DOHH2 (cell line): ENCODE data around the gene C2CD5.
"Not testable (repeated sequence)": the region's sequence is repeated elsewhere in the genome, so short reads cannot be mapped to it uniquely, and the experiment has no call there.

Experiments used
- H3F3A ChIP-seq: fragments of 200-600 bp; sonication (generic), shearing (Covaris generic); 2 replicates; pipeline ENCODE4 v1.6.0; 2016; ENCODE audit warnings: antibody characterized with exemption, mild to moderate bottlenecking; ENCODE audit not compliant: control insufficient read depth, insufficient read depth
- H3K27ac ChIP-seq: fragments of 200-600 bp; sonication (generic); 2 replicates; pipeline ENCODE4 v1.5.1; 2014; ENCODE audit warnings: low read depth, mild to moderate bottlenecking, low read length, moderate library complexity
- H3K27me3 ChIP-seq: fragments of 200-600 bp; sonication (generic); 2 replicates; pipeline ENCODE4 v1.6.1; 2014; ENCODE audit warnings: mild to moderate bottlenecking, low read length, mixed read lengths; ENCODE audit not compliant: control insufficient read depth
- H3K36me3 ChIP-seq: fragments of 200-600 bp; sonication (generic); 2 replicates; pipeline ENCODE4 v1.6.1; 2014; ENCODE audit warnings: mild to moderate bottlenecking, low read length, moderate library complexity, mixed read lengths; ENCODE audit not compliant: control insufficient read depth
- H3K4me1 ChIP-seq: fragments of 200-600 bp; sonication (generic); 2 replicates; pipeline ENCODE4 v1.6.1; 2014; ENCODE audit warnings: mild to moderate bottlenecking, low read length, mixed read lengths; ENCODE audit not compliant: control insufficient read depth
- H3K4me2 ChIP-seq: fragments of 200-600 bp; sonication (generic); 2 replicates; pipeline ENCODE4 v1.6.0; 2014; ENCODE audit warnings: mild to moderate bottlenecking, low read length, moderate library complexity
- H3K4me3 ChIP-seq: fragments of 200-600 bp; sonication (generic); 2 replicates; pipeline ENCODE4 v1.5.1; 2014; ENCODE audit warnings: mild to moderate bottlenecking, low read length, mixed read lengths
- H3K79me2 ChIP-seq: fragments of 200-600 bp; sonication (generic); 2 replicates; pipeline ENCODE4 v1.6.1; 2014; ENCODE audit warnings: mild to moderate bottlenecking, low read length, mixed read lengths; ENCODE audit not compliant: control insufficient read depth
- H3K9me2 ChIP-seq: fragments of 200-600 bp; sonication (generic); replicated peaks from 2 replicates; pipeline ENCODE4 v1.6.1; 2014; ENCODE audit warnings: mild to moderate bottlenecking, low read length, mixed read lengths; ENCODE audit not compliant: control insufficient read depth
- H3K9me3 ChIP-seq: fragments of 200-600 bp; sonication (generic); 2 replicates; pipeline ENCODE4 v1.6.1; 2014; ENCODE audit warnings: antibody characterized with exemption, low read length, mixed read lengths; ENCODE audit not compliant: control insufficient read depth, insufficient read depth
- H4K20me1 ChIP-seq: fragments of 200-600 bp; sonication (generic); 2 replicates; pipeline ENCODE4 v1.6.0; 2014; ENCODE audit warnings: low read depth, mild to moderate bottlenecking, antibody characterized with exemption, low read length, moderate library complexity; ENCODE audit not compliant: control insufficient read depth, insufficient read depth
- EZH2phosphoT487 ChIP-seq: fragments of 200-600 bp; sonication (generic); IDR thresholded peaks from 2 replicates; pipeline ENCODE4 v1.6.1; 2017; ENCODE audit warnings: borderline replicate concordance, mild to moderate bottlenecking, antibody characterized with exemption, low read length, moderate library complexity, mixed read lengths
- TF ChIP-seq, protein P1 (sequence below): fragments of 200-600 bp; sonication (generic); IDR thresholded peaks from one replicate; pipeline ENCODE4 v1.5.1; 2014; ENCODE audit warnings: antibody characterized with exemption, mild to moderate bottlenecking, low read depth, low read length; ENCODE audit not compliant: poor library complexity, severe bottlenecking

The C2CD5 gene

DNA sequence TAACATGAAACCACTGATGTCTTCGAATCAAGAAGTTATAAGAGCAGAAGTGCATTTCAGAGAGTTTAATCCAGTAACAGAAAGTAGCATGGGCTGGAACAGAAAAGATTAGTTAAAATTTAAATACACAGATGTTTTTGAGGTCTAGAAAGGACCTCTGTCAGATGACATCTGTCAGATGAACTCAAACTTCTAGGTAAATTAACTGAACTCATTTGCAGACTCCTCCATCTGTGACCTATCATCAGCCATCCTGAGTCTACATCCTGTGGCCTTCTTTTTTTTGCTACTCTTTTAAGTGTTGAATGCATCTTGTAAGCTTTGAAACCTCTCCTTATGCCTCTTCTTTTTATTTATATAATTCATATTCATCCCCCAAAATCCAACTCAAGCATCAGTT, 53.3 kb downstream of the C2CD5 start:
- H3K4me3 ChIP-seq: no peak overlapping the region
- H3F3A ChIP-seq: peaks cover 3% of the 10 kb centered on the region; the same call in 1 of the 2 replicates
- peaks cover 32% of the 10 kb centered on the region for H3K36me3 ChIP-seq
- TF ChIP-seq, protein P1, sequence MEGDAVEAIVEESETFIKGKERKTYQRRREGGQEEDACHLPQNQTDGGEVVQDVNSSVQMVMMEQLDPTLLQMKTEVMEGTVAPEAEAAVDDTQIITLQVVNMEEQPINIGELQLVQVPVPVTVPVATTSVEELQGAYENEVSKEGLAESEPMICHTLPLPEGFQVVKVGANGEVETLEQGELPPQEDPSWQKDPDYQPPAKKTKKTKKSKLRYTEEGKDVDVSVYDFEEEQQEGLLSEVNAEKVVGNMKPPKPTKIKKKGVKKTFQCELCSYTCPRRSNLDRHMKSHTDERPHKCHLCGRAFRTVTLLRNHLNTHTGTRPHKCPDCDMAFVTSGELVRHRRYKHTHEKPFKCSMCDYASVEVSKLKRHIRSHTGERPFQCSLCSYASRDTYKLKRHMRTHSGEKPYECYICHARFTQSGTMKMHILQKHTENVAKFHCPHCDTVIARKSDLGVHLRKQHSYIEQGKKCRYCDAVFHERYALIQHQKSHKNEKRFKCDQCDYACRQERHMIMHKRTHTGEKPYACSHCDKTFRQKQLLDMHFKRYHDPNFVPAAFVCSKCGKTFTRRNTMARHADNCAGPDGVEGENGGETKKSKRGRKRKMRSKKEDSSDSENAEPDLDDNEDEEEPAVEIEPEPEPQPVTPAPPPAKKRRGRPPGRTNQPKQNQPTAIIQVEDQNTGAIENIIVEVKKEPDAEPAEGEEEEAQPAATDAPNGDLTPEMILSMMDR: no peak
- no peak for TF ChIP-seq EZH2phosphoT487
- no peaks in the 10 kb centered on the region for H3K27me3 ChIP-seq
- no peaks in the 10 kb centered on the region for H3K79me2 ChIP-seq
- no peaks in the 10 kb centered on the region for H3K9me2 ChIP-seq
- H3K9me3 ChIP-seq: no peaks in the 10 kb centered on the region
- no peaks in the 10 kb centered on the region for H4K20me1 ChIP-seq
- H3K4me1 ChIP-seq: peaks cover 9% of the 10 kb centered on the region
- H3K4me2 ChIP-seq: no peak overlapping the region
- no peak overlapping the region for H3K27ac ChIP-seq

DNA sequence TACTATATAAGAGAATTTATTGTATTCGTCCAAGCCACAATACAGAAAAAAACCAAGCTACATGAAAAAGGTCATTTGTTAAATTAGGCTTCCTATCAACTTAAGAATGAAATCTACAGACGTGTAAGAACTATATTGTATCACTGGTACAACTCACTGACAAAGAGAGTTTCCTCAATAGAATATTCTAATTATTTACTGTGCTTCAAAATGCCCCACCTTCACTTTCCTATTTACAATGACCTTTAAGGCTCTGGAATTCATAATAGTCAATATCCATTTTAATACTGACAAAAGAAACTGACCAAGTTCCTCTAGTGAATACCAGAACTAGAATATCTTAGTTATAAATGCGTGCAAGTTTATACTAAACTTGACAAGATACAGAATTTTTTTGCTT, 55.9 kb downstream of the C2CD5 start:
- Histone ChIP-seq H3K9me2 (no peaks in the 10 kb centered on the region), H3K9me3 (no peaks in the 10 kb centered on the region), H3K4me2 (no peak overlapping the region), H3K4me1 (peaks cover 9% of the 10 kb centered on the region), H3K36me3 (peaks cover 40% of the 10 kb centered on the region), H3K27me3 (no peaks in the 10 kb centered on the region), H3K79me2 (no peaks in the 10 kb centered on the region), H3K27ac (no peak overlapping the region), H3F3A (peaks cover 3% of the 10 kb centered on the region; the same call in 1 of the 2 replicates), H3K4me3 (no peak overlapping the region), H4K20me1 (no peaks in the 10 kb centered on the region)
- no peak for TF ChIP-seq EZH2phosphoT487
- TF ChIP-seq, protein P1: no peak

DNA sequence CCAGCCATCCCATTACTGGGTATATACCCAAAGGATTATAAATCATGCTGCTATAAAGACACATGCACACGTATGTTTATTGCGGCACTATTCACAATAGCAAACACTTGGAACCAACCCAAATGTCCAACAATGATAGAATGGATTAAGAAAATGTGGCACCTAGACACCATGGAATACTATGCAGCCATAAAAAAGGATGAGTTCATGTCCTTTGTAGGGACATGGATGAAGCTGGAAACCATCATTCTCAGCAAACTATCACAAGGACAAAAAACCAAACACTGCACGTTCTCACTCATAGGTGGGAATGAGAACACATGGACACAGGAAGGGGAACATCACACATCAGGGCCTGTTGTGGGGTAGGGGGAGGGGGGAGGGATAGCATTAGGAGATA, 56.7 kb downstream of the C2CD5 start:
- H3K4me3 ChIP-seq, H3K9me2 ChIP-seq, H3K4me1 ChIP-seq, H3F3A ChIP-seq, H3K4me2 ChIP-seq, H3K79me2 ChIP-seq, H3K9me3 ChIP-seq, H4K20me1 ChIP-seq, H3K27me3 ChIP-seq, H3K27ac ChIP-seq: not testable (repeated sequence)
- peaks cover 38% of the 10 kb centered on the region for H3K36me3 ChIP-seq

DNA sequence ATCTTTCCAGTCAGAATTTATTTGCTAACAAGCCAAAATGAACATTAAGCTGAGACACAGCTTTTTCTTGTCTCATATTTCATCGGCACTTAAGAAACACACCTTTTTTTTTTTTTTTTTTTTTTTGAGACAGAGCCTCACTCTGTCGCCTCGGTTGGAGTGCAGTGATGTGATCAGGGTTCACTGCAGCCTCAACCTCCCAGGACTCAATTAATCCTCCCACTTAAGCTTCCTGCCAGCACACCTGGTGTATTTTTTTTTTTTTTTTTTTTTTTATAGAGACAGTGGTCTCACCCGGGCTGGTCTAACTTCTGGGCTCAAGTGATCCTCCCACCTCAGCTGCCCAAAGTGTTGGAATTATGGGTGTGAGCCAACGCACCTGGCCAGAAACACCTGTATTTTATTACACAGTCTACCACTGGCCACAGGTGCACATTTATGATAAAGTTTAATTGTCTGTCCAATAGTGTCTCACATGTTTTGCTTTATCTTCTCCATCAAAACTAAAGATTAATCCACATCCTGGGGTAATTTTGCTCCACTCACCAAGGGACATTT, 62.7 kb downstream of the C2CD5 start:
- Histone ChIP-seq H3K4me3 (no peak overlapping the region), H4K20me1 (0 out of 2 replicates have a peak, but pooled peaks cover 3% of the 10 kb centered on the region), H3K4me2 (no peak overlapping the region), H3K79me2 (no peaks in the 10 kb centered on the region), H3K9me3 (no peaks in the 10 kb centered on the region), H3K36me3 (peaks cover 28% of the 10 kb centered on the region), H3K27me3 (no peaks in the 10 kb centered on the region), H3K27ac (no peak overlapping the region), H3K4me1 (no peaks in the 10 kb centered on the region), H3K9me2 (no peaks in the 10 kb centered on the region), H3F3A (no peaks in the 10 kb centered on the region)
- TF ChIP-seq, protein P1: no peak
- TF ChIP-seq EZH2phosphoT487: no peak

DNA sequence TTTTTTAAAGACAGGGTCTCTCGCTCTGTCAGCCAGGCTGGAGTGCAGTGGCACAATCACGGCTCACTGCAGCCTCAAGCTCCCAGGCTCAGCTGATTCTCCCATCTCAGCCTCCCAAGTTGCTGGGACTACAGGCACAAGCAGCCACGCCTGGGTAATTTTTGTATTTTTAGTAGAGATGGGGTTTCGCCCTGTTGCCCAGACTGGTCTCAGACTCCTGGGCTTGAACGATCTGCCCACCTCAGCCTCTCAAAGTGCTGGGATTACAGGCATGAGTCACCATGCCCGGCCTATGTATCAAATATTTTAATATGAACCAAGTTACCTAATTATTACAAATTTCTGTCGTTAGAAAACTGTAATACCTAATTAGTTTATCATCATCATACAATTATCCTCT, 63.5 kb downstream of the C2CD5 start:
- not testable (repeated sequence) for H3F3A ChIP-seq, H3K4me1 ChIP-seq, H3K79me2 ChIP-seq, H3K4me2 ChIP-seq, H3K27ac ChIP-seq, H4K20me1 ChIP-seq, H3K9me2 ChIP-seq, H3K4me3 ChIP-seq, H3K9me3 ChIP-seq, H3K27me3 ChIP-seq
- H3K36me3 ChIP-seq: peaks cover 28% of the 10 kb centered on the region
